GM12891 (cell line): ENCODE results near the gene F10.

Source experiments
- DNase-seq: peaks from one replicate; pipeline ENCODE4 v3.0.0; 2011; ENCODE audit warnings: low spot score; ENCODE audit not compliant: insufficient read length
- FAIRE-seq: peaks from 2 replicates; lab custom pipeline; 2011; peaks lifted over from hg19 to GRCh38; lab: Jason Lieb, UNC
- PAX5 ChIP-seq: IDR thresholded peaks from 2 replicates; pipeline ENCODE4 v1.6.1; 2011; ENCODE audit warnings: low read length, moderate library complexity, mild to moderate bottlenecking; ENCODE audit not compliant: insufficient read depth, severe bottlenecking
- POLR2A ChIP-seq: IDR thresholded peaks from 2 replicates; pipeline ENCODE4 v1.6.1; 2011; ENCODE audit warnings: low read depth, low read length, control low read depth
- POLR2AphosphoS5 ChIP-seq: IDR thresholded peaks from 2 replicates; pipeline ENCODE4 v1.6.1; 2011; ENCODE audit warnings: low read depth, low read length, control low read depth
- POU2F2 ChIP-seq: IDR thresholded peaks from 2 replicates; pipeline ENCODE4 v1.6.1; 2011; ENCODE audit warnings: low read depth, mild to moderate bottlenecking, control low read depth, low read length, moderate library complexity
- SPI1 ChIP-seq: IDR thresholded peaks from 2 replicates; pipeline ENCODE4 v1.6.1; 2011; ENCODE audit warnings: low read depth, low read length, control low read depth
- TAF1 ChIP-seq: IDR thresholded peaks from 2 replicates; pipeline ENCODE4 v1.6.1; 2011; ENCODE audit warnings: low read depth, low read length, control low read depth

F10 gene

DNA sequence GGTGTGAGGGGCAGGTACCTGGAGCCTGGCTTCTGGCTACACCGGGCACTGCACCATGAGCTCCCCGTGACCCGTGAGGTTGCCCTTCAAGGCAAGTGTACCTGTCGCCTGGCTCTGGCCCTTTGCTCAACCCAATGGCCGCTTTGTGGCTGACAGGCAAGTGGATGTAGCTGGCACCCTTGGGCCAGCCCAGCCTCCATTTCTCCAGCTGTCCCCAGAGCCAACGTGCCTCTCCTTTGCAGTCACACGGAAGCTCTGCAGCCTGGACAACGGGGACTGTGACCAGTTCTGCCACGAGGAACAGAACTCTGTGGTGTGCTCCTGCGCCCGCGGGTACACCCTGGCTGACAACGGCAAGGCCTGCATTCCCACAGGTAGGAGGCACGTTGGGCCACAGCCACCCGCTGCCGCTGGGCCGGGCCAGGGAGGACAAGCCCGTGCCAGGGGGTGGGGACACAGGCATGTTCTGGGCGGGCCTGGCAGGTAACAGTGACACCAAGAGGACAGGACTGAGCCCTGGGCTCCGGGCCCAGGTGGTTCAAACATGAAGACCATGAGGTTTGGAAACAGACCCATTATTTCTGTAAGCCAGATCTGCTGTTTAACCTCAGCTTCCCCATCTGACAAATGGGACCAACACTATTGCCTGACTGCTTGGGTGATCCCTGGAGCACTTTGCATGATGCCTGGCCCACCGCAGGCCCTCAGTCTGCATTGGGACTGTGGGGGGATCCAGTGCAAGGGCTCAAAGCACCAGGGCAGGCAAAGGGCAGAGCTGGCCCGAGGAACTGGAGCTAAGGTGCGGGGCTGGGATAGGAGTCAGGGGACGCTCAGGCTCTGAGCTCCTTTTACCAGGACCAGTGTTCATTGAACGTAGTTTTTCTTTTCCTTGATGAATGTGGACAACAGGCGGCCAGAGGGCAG lies 18.3 kb downstream of the F10 start:
- TF ChIP-seq TAF1, result no peak
- TF ChIP-seq POLR2A, result no peak
- no peak for TF ChIP-seq POU2F2
- TF ChIP-seq PAX5, result no peak
- no peak for TF ChIP-seq POLR2AphosphoS5
- TF ChIP-seq SPI1, result no peak
- DNase-seq (no peak), FAIRE-seq (no peak)

DNA sequence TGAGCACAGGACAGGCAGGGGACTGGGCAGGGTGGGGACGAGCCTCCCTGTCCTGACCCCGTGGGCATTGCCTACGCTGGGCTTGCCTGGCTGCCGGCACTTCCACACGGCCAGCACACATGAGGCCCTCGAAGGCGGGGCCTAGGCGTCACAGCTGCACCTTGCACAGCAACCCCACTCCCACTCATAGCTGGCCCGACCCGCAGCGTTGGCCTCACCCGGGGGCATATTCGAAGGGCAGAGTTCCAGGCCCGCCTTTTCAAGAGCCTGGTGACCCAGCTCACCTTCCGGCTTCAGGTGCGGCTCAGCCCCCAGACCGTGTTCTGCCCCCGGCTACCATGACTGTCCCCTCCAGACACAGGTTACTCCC lies 19.0 kb downstream of the F10 start:
- DNase-seq (no peak), FAIRE-seq (no peak)
- no peak for TF ChIP-seq POLR2AphosphoS5
- TF ChIP-seq TAF1, result no peak
- no peak for TF ChIP-seq PAX5
- no peak for TF ChIP-seq SPI1
- no peak for TF ChIP-seq POLR2A
- no peak for TF ChIP-seq POU2F2

- FAIRE-seq (no peak), DNase-seq (no peak)
- TF ChIP-seq POLR2A (no peak), TAF1 (no peak), SPI1 (no peak), POU2F2 (no peak), PAX5 (no peak), POLR2AphosphoS5 (no peak)
Observed at GRCh38 chr13:113142876-113143275, 20.3 kb downstream of the F10 start.

- no peak for FAIRE-seq
- no peak for DNase-seq
- TF ChIP-seq POLR2AphosphoS5 (no peak), POU2F2 (no peak), SPI1 (no peak), PAX5 (no peak), TAF1 (no peak)
Observed at GRCh38 chr13:113143466-113144254, 21.1 kb downstream of the F10 start.

DNA sequence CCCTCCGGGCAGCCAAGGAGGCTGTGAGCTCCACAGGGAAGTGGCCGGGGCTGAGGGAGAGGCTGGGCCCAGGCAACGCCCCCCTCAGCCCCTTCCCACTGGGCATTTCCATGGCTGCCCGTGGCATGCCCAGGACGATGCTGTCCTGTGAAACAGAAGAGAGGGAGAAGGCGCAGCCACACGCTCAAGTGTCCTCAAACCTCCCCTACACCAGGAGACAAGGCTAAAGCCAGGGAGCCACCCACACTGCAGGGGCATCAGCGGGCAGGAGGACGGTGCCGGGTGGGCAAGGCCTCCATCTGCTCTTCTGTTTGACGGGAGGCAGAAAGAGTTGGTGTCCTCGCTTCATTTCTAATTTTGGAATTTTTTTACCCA lies 21.6 kb downstream of the F10 start:
- FAIRE-seq, result no peak
- TF ChIP-seq PAX5, result no peak
- TF ChIP-seq POU2F2, result no peak
- no peak for TF ChIP-seq POLR2A
- no peak for TF ChIP-seq SPI1
- TF ChIP-seq POLR2AphosphoS5, result no peak
- no peak for TF ChIP-seq TAF1
- no peak for DNase-seq

GRCh38 chr13:113145496-113145895 lies 22.9 kb downstream of the F10 start:
- no peak for TF ChIP-seq SPI1
- TF ChIP-seq POLR2A, result no peak
- no peak for FAIRE-seq
- no peak for DNase-seq

GRCh38 chr13:113145911-113146598 lies 23.5 kb downstream of the F10 start:
- TF ChIP-seq POLR2A (no peak), PAX5 (no peak), POU2F2 (no peak), SPI1 (no peak), TAF1 (no peak), POLR2AphosphoS5 (no peak)
- no peak for FAIRE-seq

DNA sequence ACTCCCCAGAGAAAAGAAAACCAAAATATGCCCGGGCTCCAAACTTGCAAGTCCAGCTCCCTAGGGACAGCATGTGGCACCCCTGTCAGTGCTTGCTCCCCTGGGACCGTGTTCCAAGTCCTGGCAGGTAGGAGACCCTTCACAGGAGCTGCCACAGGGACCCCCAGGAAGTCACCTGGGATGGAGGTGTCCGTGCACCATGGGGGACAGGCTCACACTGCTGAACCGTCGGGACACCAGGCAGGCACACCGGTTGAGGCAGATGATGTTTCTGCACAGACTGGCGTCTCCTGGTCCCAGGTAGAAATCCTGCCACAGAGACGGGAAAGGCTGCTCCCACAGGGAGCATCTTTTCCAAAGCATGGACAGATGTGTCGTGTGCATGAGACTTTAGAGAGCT lies 24.2 kb downstream of the F10 start:
- TF ChIP-seq POLR2A, result no peak
- FAIRE-seq, result no peak
- DNase-seq, result no peak

More at GRCh38 chr13:113145911-113146598, 23.5 kb downstream of the F10 start:
- DNase-seq, result no peak

DNA sequence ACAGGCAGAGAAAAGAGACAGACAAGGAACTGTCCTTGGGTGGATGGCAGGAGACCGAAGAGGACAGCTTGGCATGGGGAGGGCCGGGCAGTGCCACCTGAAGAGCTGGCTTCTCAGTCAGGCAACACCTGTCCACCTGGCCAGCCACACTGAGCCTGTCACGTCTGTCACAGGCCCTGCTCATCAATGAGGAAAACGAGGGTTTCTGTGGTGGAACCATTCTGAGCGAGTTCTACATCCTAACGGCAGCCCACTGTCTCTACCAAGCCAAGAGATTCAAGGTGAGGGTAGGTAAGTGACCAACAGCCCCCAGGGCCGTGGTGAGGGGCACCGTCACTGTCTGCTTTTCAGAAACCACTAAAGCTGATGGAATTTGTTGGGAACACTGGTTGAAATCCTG lies 24.6 kb downstream of the F10 start:
- TF ChIP-seq PAX5 (no peak), POU2F2 (no peak), SPI1 (no peak), POLR2AphosphoS5 (no peak), POLR2A (no peak), TAF1 (no peak)
- no peak for FAIRE-seq
- no peak for DNase-seq

GRCh38 chr13:113148407-113148806 lies 25.8 kb downstream of the F10 start:
- FAIRE-seq (no peak), DNase-seq (no peak)
- TF ChIP-seq POLR2AphosphoS5, result no peak
- TF ChIP-seq TAF1, result no peak
